Activated CD4-positive, alpha-beta T cell treated with anti-CD3 and anti-CD28 coated beads for 36 hours (primary cell): ENCODE results near the gene CEACAM19. TPM values are rescaled to one million over a fixed set of nuclear protein-coding genes. Genes with fewer than 3 reads are reported as not detected.
"Not testable (repeated sequence)": the region's sequence is repeated elsewhere in the genome, so short reads cannot be mapped to it uniquely, and the experiment has no call there.

Experiments
- ATAC-seq: fragments of 200-7000 bp; cut with Tn5 transposase; one replicate; pipeline ENCODE4 v1.10.0; 2021; ENCODE audit warnings: mild to moderate bottlenecking, moderate library complexity
- CTCF ChIA-PET: fragments of 350-600 bp; sonication (Branson Sonifier 250); formaldehyde crosslinking; loops from one replicate; lab custom pipeline; 2021; ENCODE audit warnings: antibody characterized with exemption; lab: Charles Lee
- POLR2A ChIA-PET: fragments of 350-600 bp; sonication (Branson Sonifier 250); formaldehyde crosslinking; loops from one replicate; lab custom pipeline; 2021; ENCODE audit warnings: antibody characterized with exemption, inconsistent platforms; lab: Charles Lee
- DNase-seq: peaks from one replicate; pipeline ENCODE4 v3.0.0-alpha.2; 2020
- H3K27ac Mint-ChIP-seq: one replicate; pipeline ENCODE4 v1.8.0; 2021; ENCODE audit warnings: mixed read lengths
- H3K27me3 Mint-ChIP-seq: one replicate; pipeline ENCODE4 v1.8.0; 2021; ENCODE audit warnings: mixed read lengths
- H3K36me3 Mint-ChIP-seq: one replicate; pipeline ENCODE4 v1.8.0; 2021; ENCODE audit warnings: low read depth, mixed read lengths
- H3K4me1 Mint-ChIP-seq: one replicate; pipeline ENCODE4 v1.8.0; 2021; ENCODE audit warnings: mixed read lengths
- H3K4me3 Mint-ChIP-seq: one replicate; pipeline ENCODE4 v1.8.0; 2021; ENCODE audit warnings: mild to moderate bottlenecking, moderate library complexity, mixed read lengths
- H3K9me3 Mint-ChIP-seq: one replicate; pipeline ENCODE4 v1.8.0; 2021; ENCODE audit warnings: low read depth, mixed read lengths
- intact Hi-C, 2 experiments: fragments of 100-400 bp; cut with DNase I in 1 of 2; cut with micrococcal nuclease in 1 of 2; formaldehyde crosslinking; loops; one replicate each; pipeline versions ENCODE4 v1.14.2 to v1.15.1; 2022 to 2024; cut with DNase I, micrococcal nuclease
- total RNA-seq, 2 experiments: library from RNA; stranded (reverse); gene quantifications; one replicate each; pipeline ENCODE4 v1.2.3, GENCODE V29; 2021

CEACAM19 gene
- total RNA-seq, 2 experiments from 2014 or later, result 0.56 to 0.73 TPM

GRCh38 chr19:44677019-44677811 is 5.9 kb downstream of the CEACAM19 start:
- POLR2A ChIA-PET, result no interaction called here
- Mint-ChIP-seq H3K36me3 (no peaks in the 10 kb centered on the region), H3K4me1 (no peaks in the 10 kb centered on the region)

GRCh38 chr19:44680536-44680935 is 9.3 kb downstream of the CEACAM19 start:
- no peaks in the 10 kb centered on the region for H3K9me3 Mint-ChIP-seq
- ATAC-seq (no peak), DNase-seq (no peak)

More at GRCh38 chr19:44677019-44677811, 5.9 kb downstream of the CEACAM19 start:
- no peak overlapping the region for H3K27ac Mint-ChIP-seq
- H3K9me3 Mint-ChIP-seq, result no peaks in the 10 kb centered on the region
- H3K4me3 Mint-ChIP-seq, result no peak overlapping the region
- H3K27me3 Mint-ChIP-seq, result no peaks in the 10 kb centered on the region
- ATAC-seq (no peak), DNase-seq (no peak)
- CTCF ChIA-PET, result interaction anchor here (1.3 kb wide), 1 partner anchor 20 kb away, joined by 5 read pairs; no protein-coding TSS in a partner anchor
- intact Hi-C loops, result no loop called here

GRCh38 chr19:44681992-44682790 is 10.9 kb downstream of the CEACAM19 start:
- H3K4me1 Mint-ChIP-seq, result peaks cover 9% of the 10 kb centered on the region
- intact Hi-C loops, result no loop called here
- H3K27me3 Mint-ChIP-seq, result peaks cover 9% of the 10 kb centered on the region
- ATAC-seq, result no peak
- H3K36me3 Mint-ChIP-seq, result no peaks in the 10 kb centered on the region
- H3K9me3 Mint-ChIP-seq, result no peaks in the 10 kb centered on the region
- ChIA-PET POLR2A (no interaction called here), CTCF (interaction anchor here (0.5 to 1.1 kb wide), 4 partner anchors 42 to 154 kb away, joined by 3 to 5 read pairs (median 4); no protein-coding TSS in a partner anchor)
- no peak for DNase-seq
- H3K4me3 Mint-ChIP-seq, result no peak overlapping the region
- no peak overlapping the region for H3K27ac Mint-ChIP-seq

More at GRCh38 chr19:44680536-44680935, 9.3 kb downstream of the CEACAM19 start:
- H3K27me3 Mint-ChIP-seq, result peaks cover 3% of the 10 kb centered on the region
- POLR2A ChIA-PET, result no interaction called here
- H3K36me3 Mint-ChIP-seq, result no peaks in the 10 kb centered on the region
- peaks cover 6% of the 10 kb centered on the region for H3K4me1 Mint-ChIP-seq
- no peak overlapping the region for H3K4me3 Mint-ChIP-seq
- intact Hi-C loops, result no loop called here
- H3K27ac Mint-ChIP-seq, result no peak overlapping the region
- CTCF ChIA-PET, result interaction anchor here (1.0 kb wide), 2 partner anchors 9 to 13 kb away, joined by 3 read pairs; no protein-coding TSS in a partner anchor

- peaks cover 9% of the 10 kb centered on the region for H3K4me1 Mint-ChIP-seq
- no peak overlapping the region for H3K4me3 Mint-ChIP-seq
These were observed 11.5 kb downstream of the CEACAM19 start for GRCh38 chr19:44682807-44683206.

GRCh38 chr19:44683434-44684210 is 12.3 kb downstream of the CEACAM19 start:
- Mint-ChIP-seq H3K36me3 (no peaks in the 10 kb centered on the region), H3K27me3 (peaks cover 12% of the 10 kb centered on the region), H3K4me3 (no peak overlapping the region), H3K27ac (no peak overlapping the region), H3K4me1 (peaks cover 9% of the 10 kb centered on the region), H3K9me3 (no peaks in the 10 kb centered on the region)
- ATAC-seq (no peak), DNase-seq (no peak)
- ChIA-PET CTCF (no interaction called here), POLR2A (no interaction called here)
- intact Hi-C loops, result no loop called here

More at GRCh38 chr19:44682807-44683206, 11.5 kb downstream of the CEACAM19 start:
- DNase-seq (no peak), ATAC-seq (no peak)
- H3K27ac Mint-ChIP-seq, result no peak overlapping the region
- ChIA-PET POLR2A (no interaction called here), CTCF (interaction anchor here (0.5 to 1.1 kb wide), 3 partner anchors 41 to 153 kb away, joined by 3 to 5 read pairs (median 5); no protein-coding TSS in a partner anchor)
- H3K36me3 Mint-ChIP-seq, result no peaks in the 10 kb centered on the region
- H3K9me3 Mint-ChIP-seq, result no peaks in the 10 kb centered on the region
- H3K27me3 Mint-ChIP-seq, result peaks cover 10% of the 10 kb centered on the region
- intact Hi-C loops, result no loop called here

- H3K9me3 Mint-ChIP-seq, H3K27ac Mint-ChIP-seq, POLR2A ChIA-PET, DNase-seq, H3K4me3 Mint-ChIP-seq, intact Hi-C loops, H3K36me3 Mint-ChIP-seq, ATAC-seq, CTCF ChIA-PET: not testable (repeated sequence)
- peaks cover 15% of the 10 kb centered on the region for H3K4me1 Mint-ChIP-seq
- H3K27me3 Mint-ChIP-seq, result peaks cover 14% of the 10 kb centered on the region
These were observed 13.1 kb downstream of the CEACAM19 start for GRCh38 chr19:44684396-44684795.

- Mint-ChIP-seq H3K27ac (no peak overlapping the region), H3K4me3 (no peak overlapping the region), H3K9me3 (no peaks in the 10 kb centered on the region), H3K27me3 (peaks cover 14% of the 10 kb centered on the region), H3K36me3 (no peaks in the 10 kb centered on the region), H3K4me1 (peaks cover 21% of the 10 kb centered on the region)
- intact Hi-C loops, result loop anchor here in 1 of 2 experiments (5.0 kb wide), 1 partner anchor 37 kb away; no protein-coding TSS in a partner anchor
- peak; percentile 37 for DNase-seq
- ChIA-PET POLR2A (interaction anchor here (0.6 kb wide), 1 partner anchor 31 kb away, joined by 6 read pairs; no protein-coding TSS in a partner anchor), CTCF (no interaction called here)
- peak; percentile 67 for ATAC-seq
These were observed 13.9 kb downstream of the CEACAM19 start for GRCh38 chr19:44684892-44685863.

GRCh38 chr19:44685877-44686276 is 14.6 kb downstream of the CEACAM19 start:
- Mint-ChIP-seq H3K36me3 (no peaks in the 10 kb centered on the region), H3K4me3 (no peak overlapping the region), H3K9me3 (no peaks in the 10 kb centered on the region), H3K27ac (no peak overlapping the region), H3K4me1 (peaks cover 21% of the 10 kb centered on the region), H3K27me3 (peaks cover 14% of the 10 kb centered on the region)
- ChIA-PET CTCF (interaction anchor here (0.6 to 0.7 kb wide), 2 partner anchors 14 to 16 kb away, joined by 3 read pairs; no protein-coding TSS in a partner anchor), POLR2A (no interaction called here)
- intact Hi-C loops, result loop anchor here in 1 of 2 experiments (5.0 kb wide), 1 partner anchor 36 kb away; no protein-coding TSS in a partner anchor
- DNase-seq, result no peak
- no peak for ATAC-seq

- DNase-seq, result no peak
- Mint-ChIP-seq H3K36me3 (no peaks in the 10 kb centered on the region), H3K27ac (no peak overlapping the region), H3K4me3 (no peak overlapping the region), H3K4me1 (peaks cover 25% of the 10 kb centered on the region), H3K27me3 (peaks cover 14% of the 10 kb centered on the region), H3K9me3 (no peaks in the 10 kb centered on the region)
- ChIA-PET CTCF (no interaction called here), POLR2A (interaction anchor here (0.6 kb wide), 1 partner anchor 519 kb away, joined by 4 read pairs; no protein-coding TSS in a partner anchor)
- no peak for ATAC-seq
- intact Hi-C loops, result loop anchor here in 1 of 2 experiments (5.0 kb wide), 1 partner anchor 35 kb away; no protein-coding TSS in a partner anchor
These were observed 15.6 kb downstream of the CEACAM19 start for GRCh38 chr19:44686896-44687295.

- Mint-ChIP-seq H3K9me3 (no peaks in the 10 kb centered on the region), H3K4me3 (no peak overlapping the region), H3K27me3 (peaks cover 14% of the 10 kb centered on the region), H3K4me1 (peaks cover 35% of the 10 kb centered on the region), H3K27ac (no peak overlapping the region), H3K36me3 (no peaks in the 10 kb centered on the region)
- no peak for ATAC-seq
- CTCF ChIA-PET, result interaction anchor here (0.6 to 1.9 kb wide), 6 partner anchors 12 to 153 kb away, joined by 3 to 12 read pairs (median 4); no protein-coding TSS in a partner anchor
- intact Hi-C loops, result loop anchor here (2.0 to 5.0 kb wide), 2 partner anchors 34 to 157 kb away; no protein-coding TSS in a partner anchor
- DNase-seq, result no peak
- POLR2A ChIA-PET, result no interaction called here
These were observed 16.6 kb downstream of the CEACAM19 start for GRCh38 chr19:44687888-44688287.
